HepG2 (cell line): ENCODE data around the gene RAB5A. TPM values are rescaled to one million over a fixed set of nuclear protein-coding genes. Genes with fewer than 3 reads are reported as not detected.
A peak's percentile ranks its signal among the peaks of the same experiment; 100 is the strongest.

Source experiments
- ADNP ChIP-seq: sonication (generic); formaldehyde crosslinking; IDR thresholded peaks from 2 replicates; pipeline ENCODE4 v1.4.0; 2020; ENCODE audit warnings: missing genetic modification reagents
- CBFB ChIP-seq: sonication (generic); formaldehyde crosslinking; IDR thresholded peaks from 2 replicates; pipeline ENCODE4 v1.4.0; 2020; ENCODE audit warnings: missing genetic modification reagents
- FOXA1 ChIP-seq, 2 experiments: fragments of 450-650 bp in 1 of 2; sonication (generic) in 1 of 2; formaldehyde crosslinking in 1 of 2; IDR thresholded peaks; 2 replicates each; pipeline versions ENCODE4 v1.4.0 to v1.6.1; 2016 to 2020; ENCODE audit warnings: missing genetic modification reagents in 1 of 2
- HNRNPUL1 ChIP-seq: fragments of 200-400 bp; formaldehyde crosslinking; IDR thresholded peaks from 2 replicates; pipeline ENCODE4 v1.6.1; 2017; ENCODE audit warnings: low read depth, mild to moderate bottlenecking, low read length, moderate library complexity
- HOXD1 ChIP-seq: sonication (generic); formaldehyde crosslinking; IDR thresholded peaks from 2 replicates; pipeline ENCODE4 v1.5.0; 2020; ENCODE audit warnings: missing genetic modification reagents
- IKZF4 ChIP-seq: sonication (generic); formaldehyde crosslinking; IDR thresholded peaks from 2 replicates; pipeline ENCODE4 v1.5.1; 2020; ENCODE audit warnings: borderline replicate concordance, mild to moderate bottlenecking, low read depth, missing genetic modification reagents; ENCODE audit errors: not compliant biosample characterization
- MAFG ChIP-seq: sonication (generic); formaldehyde crosslinking; IDR thresholded peaks from 2 replicates; pipeline ENCODE4 v1.5.1; 2020; ENCODE audit warnings: mild to moderate bottlenecking, missing genetic modification reagents
- MIER3 ChIP-seq: IDR thresholded peaks from 2 replicates; pipeline ENCODE4 v1.6.1; 2016; ENCODE audit warnings: missing compliant biosample characterization, borderline replicate concordance
- PCBP1 ChIP-seq: fragments of 200-400 bp; formaldehyde crosslinking; IDR thresholded peaks from 2 replicates; pipeline ENCODE4 v1.6.1; 2017; ENCODE audit warnings: mild to moderate bottlenecking, low read depth, low read length, borderline replicate concordance
- RAD51 ChIP-seq: fragments of 450-650 bp; IDR thresholded peaks from 2 replicates; pipeline ENCODE4 v1.6.1; 2016; ENCODE audit warnings: borderline replicate concordance
- SIN3A ChIP-seq: IDR thresholded peaks from 2 replicates; pipeline ENCODE4 v1.6.1; 2011; ENCODE audit warnings: low read depth, mild to moderate bottlenecking, control low read depth, low read length, borderline replicate concordance
- SP1 ChIP-seq, 2 experiments: fragments of 450-650 bp in 1 of 2; sonication (generic) in 1 of 2; formaldehyde crosslinking in 1 of 2; IDR thresholded peaks; 2 replicates each; pipeline versions ENCODE4 v1.4.0 to v1.6.1; 2016 to 2020; ENCODE audit warnings: missing genetic modification reagents in 1 of 2
- ZC3H13 ChIP-seq: sonication (generic); formaldehyde crosslinking; IDR thresholded peaks from 2 replicates; pipeline ENCODE4 v1.8.1; 2023; ENCODE audit warnings: mild to moderate bottlenecking, missing genetic modification reagents, moderate library complexity
- ZFP1 ChIP-seq: IDR thresholded peaks from 2 replicates; pipeline ENCODE4 v1.6.1; 2016
- ZNF138 ChIP-seq: sonication (generic); formaldehyde crosslinking; IDR thresholded peaks from 2 replicates; pipeline ENCODE4 v1.5.0; 2020; ENCODE audit warnings: mild to moderate bottlenecking, low read depth, missing genetic modification reagents
- ZNF143 ChIP-seq: sonication (generic); formaldehyde crosslinking; IDR thresholded peaks from 2 replicates; pipeline ENCODE4 v1.4.0; 2020; ENCODE audit warnings: missing genetic modification reagents
- ZNF317 ChIP-seq: sonication (generic); formaldehyde crosslinking; IDR thresholded peaks from 2 replicates; pipeline ENCODE4 v1.5.0; 2020; ENCODE audit warnings: mild to moderate bottlenecking, missing genetic modification reagents
- ZNF546 ChIP-seq: sonication (generic); formaldehyde crosslinking; conservative IDR thresholded peaks from 2 replicates; pipeline ENCODE4 v1.8.1; 2023; ENCODE audit warnings: mild to moderate bottlenecking, missing genetic modification reagents
- ZNF572 ChIP-seq: sonication (generic); formaldehyde crosslinking; IDR thresholded peaks from 2 replicates; pipeline ENCODE4 v1.5.1; 2020; ENCODE audit warnings: mild to moderate bottlenecking, missing genetic modification reagents
- ZNF746 ChIP-seq: sonication (generic); formaldehyde crosslinking; IDR thresholded peaks from 2 replicates; pipeline ENCODE4 v1.8.0; 2022; ENCODE audit warnings: mild to moderate bottlenecking, missing genetic modification reagents
- ZNF839 ChIP-seq: sonication (generic); formaldehyde crosslinking; IDR thresholded peaks from 2 replicates; pipeline ENCODE4 v1.4.0; 2020; ENCODE audit warnings: missing genetic modification reagents, mild to moderate bottlenecking, borderline replicate concordance
- polyA plus RNA-seq, 8 experiments: library from polyadenylated mRNA; depleted of rRNA in 3 of 8; stranded (reverse) in 7 of 8; unstranded in 1 of 8; fragments of >200 nt; fragmentation: Illumina TruSeq in 4 of 8; extraction: Trizol in 4 of 8; gene quantifications; 2 replicates each; pipeline versions ENCODE4 v1.2.1 to v1.2.3, GENCODE V29; 2011 to 2016; ENCODE audit warnings: low read depth in 4 of 8, missing spikeins in 1 of 8, mixed read lengths in 1 of 8; ENCODE audit not compliant: insufficient read depth in 1 of 8
- total RNA-seq, 5 experiments: library from RNA; depleted of rRNA; stranded (reverse); fragments of >200 nt; fragmentation: Illumina TruSeq; extraction: Trizol; gene quantifications; 2 replicates each; pipeline ENCODE4 v1.2.3, GENCODE V29; 2016; ENCODE audit warnings: low read depth in 1 of 5
- TF ChIP-seq, protein P1 (sequence below): sonication (generic); formaldehyde crosslinking; IDR thresholded peaks from 2 replicates; pipeline ENCODE4 v1.5.0; 2020; ENCODE audit warnings: missing genetic modification reagents
- TF ChIP-seq, protein P2 (sequence below): sonication (generic); formaldehyde crosslinking; IDR thresholded peaks from 2 replicates; pipeline ENCODE4 v1.5.0; 2020; ENCODE audit warnings: missing genetic modification reagents
- TF ChIP-seq, protein P3 (sequence below): sonication (generic); formaldehyde crosslinking; IDR thresholded peaks from 2 replicates; pipeline ENCODE4 v1.4.0; 2020; ENCODE audit warnings: missing genetic modification reagents, borderline replicate concordance
- TF ChIP-seq, protein P4 (sequence below): sonication (generic); formaldehyde crosslinking; conservative IDR thresholded peaks from 2 replicates; pipeline ENCODE4 v1.8.0; 2022; ENCODE audit warnings: missing genetic modification reagents
- TF ChIP-seq, protein P5 (sequence below): sonication (generic); formaldehyde crosslinking; IDR thresholded peaks from 2 replicates; pipeline ENCODE4 v1.4.0; 2020; ENCODE audit warnings: missing genetic modification reagents

The RAB5A gene
- total and polyA plus RNA-seq, 2 of the 13 experiments (the other 11 are each of a cell fraction or from before 2014, with no cell fraction given), result 16.0 to 27.1 TPM

DNA sequence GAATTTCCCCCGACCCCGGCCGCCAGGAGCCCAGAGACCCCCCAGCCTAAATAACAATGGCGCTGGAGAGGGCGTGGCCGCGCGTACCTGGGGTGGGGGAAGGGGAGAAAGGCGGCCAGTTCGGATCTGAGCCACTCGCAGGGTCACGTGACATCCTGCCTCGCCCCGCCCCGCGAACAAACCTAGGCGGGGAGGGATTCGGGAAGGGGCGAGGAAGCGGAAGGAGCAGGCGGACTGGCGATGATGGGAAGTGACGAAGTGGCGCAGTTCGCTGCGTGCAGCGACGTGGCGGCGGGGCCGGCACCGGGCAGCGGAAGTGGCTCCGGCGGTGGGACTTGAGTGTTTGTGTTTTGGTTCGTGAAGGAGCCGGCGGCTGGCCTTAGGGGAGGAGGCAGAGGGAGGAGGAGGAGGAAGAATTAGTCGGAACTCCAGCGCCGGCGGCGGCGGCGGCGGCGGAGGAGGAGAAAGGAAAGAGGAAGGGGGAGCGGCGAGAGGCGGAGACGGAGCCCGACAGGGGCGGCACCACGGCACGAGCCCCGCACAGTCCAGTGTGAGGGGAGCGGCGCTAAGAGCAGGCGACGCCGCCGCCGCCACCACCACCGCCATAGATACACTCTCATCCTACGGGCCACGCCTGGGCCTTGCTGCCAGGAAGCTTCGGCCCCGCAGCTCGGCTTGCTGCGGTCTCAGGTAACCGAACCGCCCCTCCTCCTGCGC is at the start of gene RAB5A (continued):
- no peak; the same call in 1 of the 2 replicates for TF ChIP-seq ZNF546 (CRISPR knock-in tag)
- TF ChIP-seq HOXD1 (CRISPR knock-in tag), result 0 out of 2 replicates have a peak, but pooled peaks have one; percentile 30
- TF ChIP-seq, protein P1, sequence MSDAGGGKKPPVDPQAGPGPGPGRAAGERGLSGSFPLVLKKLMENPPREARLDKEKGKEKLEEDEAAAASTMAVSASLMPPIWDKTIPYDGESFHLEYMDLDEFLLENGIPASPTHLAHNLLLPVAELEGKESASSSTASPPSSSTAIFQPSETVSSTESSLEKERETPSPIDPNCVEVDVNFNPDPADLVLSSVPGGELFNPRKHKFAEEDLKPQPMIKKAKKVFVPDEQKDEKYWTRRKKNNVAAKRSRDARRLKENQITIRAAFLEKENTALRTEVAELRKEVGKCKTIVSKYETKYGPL (CRISPR knock-in tag), result no peak
- TF ChIP-seq ZNF572, result 0 out of 2 replicates have a peak, but pooled peaks have one; percentile 78
- TF ChIP-seq, protein P2, sequence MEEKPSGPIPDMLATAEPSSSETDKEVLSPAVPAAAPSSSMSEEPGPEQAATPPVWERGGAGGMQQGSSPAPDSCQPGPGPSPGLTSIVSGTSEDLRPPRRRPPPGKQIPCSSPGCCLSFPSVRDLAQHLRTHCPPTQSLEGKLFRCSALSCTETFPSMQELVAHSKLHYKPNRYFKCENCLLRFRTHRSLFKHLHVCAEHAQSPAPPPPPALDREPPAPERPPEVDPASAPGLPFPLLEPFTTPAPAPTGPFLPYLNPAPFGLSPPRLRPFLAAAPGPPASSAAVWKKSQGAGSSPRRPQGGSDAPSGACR (CRISPR knock-in tag), result no peak
- peak; percentile 39; the same call in 1 of the 2 replicates for TF ChIP-seq SIN3A
- TF ChIP-seq PCBP1, result no peak
- TF ChIP-seq, protein P3, sequence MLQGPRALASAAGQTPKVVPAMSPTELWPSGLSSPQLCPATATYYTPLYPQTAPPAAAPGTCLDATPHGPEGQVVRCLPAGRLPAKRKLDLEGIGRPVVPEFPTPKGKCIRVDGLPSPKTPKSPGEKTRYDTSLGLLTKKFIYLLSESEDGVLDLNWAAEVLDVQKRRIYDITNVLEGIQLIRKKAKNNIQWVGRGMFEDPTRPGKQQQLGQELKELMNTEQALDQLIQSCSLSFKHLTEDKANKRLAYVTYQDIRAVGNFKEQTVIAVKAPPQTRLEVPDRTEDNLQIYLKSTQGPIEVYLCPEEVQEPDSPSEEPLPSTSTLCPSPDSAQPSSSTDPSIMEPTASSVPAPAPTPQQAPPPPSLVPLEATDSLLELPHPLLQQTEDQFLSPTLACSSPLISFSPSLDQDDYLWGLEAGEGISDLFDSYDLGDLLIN (CRISPR knock-in tag), result no peak
- TF ChIP-seq MAFG, result no peak
- TF ChIP-seq ZNF746 (CRISPR knock-in tag), result no peak
- no peak for TF ChIP-seq FOXA1 (IDR thresholded peaks at IDR 0.05)
- TF ChIP-seq FOXA1 (CRISPR knock-in tag; IDR thresholded peaks at IDR 0.05), result peak; percentile 27; the same call in 1 of the 2 replicates
- TF ChIP-seq, protein P4, sequence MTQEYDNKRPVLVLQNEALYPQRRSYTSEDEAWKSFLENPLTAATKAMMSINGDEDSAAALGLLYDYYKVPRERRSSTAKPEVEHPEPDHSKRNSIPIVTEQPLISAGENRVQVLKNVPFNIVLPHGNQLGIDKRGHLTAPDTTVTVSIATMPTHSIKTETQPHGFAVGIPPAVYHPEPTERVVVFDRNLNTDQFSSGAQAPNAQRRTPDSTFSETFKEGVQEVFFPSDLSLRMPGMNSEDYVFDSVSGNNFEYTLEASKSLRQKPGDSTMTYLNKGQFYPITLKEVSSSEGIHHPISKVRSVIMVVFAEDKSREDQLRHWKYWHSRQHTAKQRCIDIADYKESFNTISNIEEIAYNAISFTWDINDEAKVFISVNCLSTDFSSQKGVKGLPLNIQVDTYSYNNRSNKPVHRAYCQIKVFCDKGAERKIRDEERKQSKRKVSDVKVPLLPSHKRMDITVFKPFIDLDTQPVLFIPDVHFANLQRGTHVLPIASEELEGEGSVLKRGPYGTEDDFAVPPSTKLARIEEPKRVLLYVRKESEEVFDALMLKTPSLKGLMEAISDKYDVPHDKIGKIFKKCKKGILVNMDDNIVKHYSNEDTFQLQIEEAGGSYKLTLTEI, result no peak
- no peak for TF ChIP-seq IKZF4 (CRISPR knock-in tag)
- peak; percentile 65; the same call in 1 of the 2 replicates for TF ChIP-seq MIER3 (CRISPR knock-in tag)
- TF ChIP-seq ADNP (CRISPR knock-in tag), result no peak
- TF ChIP-seq ZC3H13, result peak; percentile 71; the same call in 1 of the 2 replicates
- peak; percentile 34; the same call in 1 of the 2 replicates for TF ChIP-seq ZNF143
- no peak for TF ChIP-seq SP1 (IDR thresholded peaks at IDR 0.05)
- TF ChIP-seq SP1 (CRISPR knock-in tag; IDR thresholded peaks at IDR 0.05), result peak; percentile 89
- TF ChIP-seq HNRNPUL1, result no peak
- peak; percentile 61; the same call in 1 of the 2 replicates for TF ChIP-seq CBFB (CRISPR knock-in tag)
- TF ChIP-seq ZNF138 (CRISPR knock-in tag), result no peak
- TF ChIP-seq, protein P5, sequence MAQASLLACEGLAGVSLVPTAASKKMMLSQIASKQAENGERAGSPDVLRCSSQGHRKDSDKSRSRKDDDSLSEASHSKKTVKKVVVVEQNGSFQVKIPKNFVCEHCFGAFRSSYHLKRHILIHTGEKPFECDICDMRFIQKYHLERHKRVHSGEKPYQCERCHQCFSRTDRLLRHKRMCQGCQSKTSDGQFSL (CRISPR knock-in tag), result peak; percentile 67; the same call in 1 of the 2 replicates
- TF ChIP-seq ZFP1 (CRISPR knock-in tag), result peak; percentile 69; the same call in 1 of the 2 replicates
- TF ChIP-seq RAD51, result peak; percentile 98
- 0 out of 2 replicates have a peak, but pooled peaks have one; percentile 24 for TF ChIP-seq ZNF317 (CRISPR knock-in tag)
- TF ChIP-seq ZNF839 (CRISPR knock-in tag), result no peak
